Activated CD4-positive, alpha-beta T cell treated with anti-CD3 and anti-CD28 coated beads, Interleukin-2, amount 10 ng/mL, durations not matched to agents 24 days and 14 days (primary cell): ENCODE results near the gene MCF2L. TPM values are rescaled to one million over a fixed set of nuclear protein-coding genes. Genes with fewer than 3 reads are reported as not detected.

ENCODE experiments used
- DNase-seq: peaks from one replicate; pipeline ENCODE4 v3.0.0; 2022
- H3K27ac Mint-ChIP-seq: one replicate; pipeline ENCODE4 v1.8.0; 2022; ENCODE audit warnings: mild to moderate bottlenecking, mixed read lengths
- H3K27me3 Mint-ChIP-seq: one replicate; pipeline ENCODE4 v1.8.0; 2022; ENCODE audit warnings: mixed read lengths
- H3K36me3 Mint-ChIP-seq: one replicate; pipeline ENCODE4 v1.8.0; 2022; ENCODE audit warnings: low read depth, mild to moderate bottlenecking, mixed read lengths
- H3K4me1 Mint-ChIP-seq: one replicate; pipeline ENCODE4 v1.8.0; 2021; ENCODE audit warnings: mixed read lengths
- H3K4me3 Mint-ChIP-seq: one replicate; pipeline ENCODE4 v1.8.0; 2022; ENCODE audit warnings: mild to moderate bottlenecking, moderate library complexity, mixed read lengths
- H3K9me3 Mint-ChIP-seq: one replicate; pipeline ENCODE4 v1.8.0; 2021; ENCODE audit warnings: mixed read lengths
- intact Hi-C: fragments of 100-400 bp; cut with micrococcal nuclease; formaldehyde crosslinking; loops from one replicate; pipeline ENCODE4 v1.15.1; 2023
- total RNA-seq: library from RNA; stranded (reverse); gene quantifications from 2 replicates; pipeline ENCODE4 v1.2.3, GENCODE V29; 2022

Gene MCF2L
- total RNA-seq, 1 donor from 2014 or later = 0.09 TPM

DNA sequence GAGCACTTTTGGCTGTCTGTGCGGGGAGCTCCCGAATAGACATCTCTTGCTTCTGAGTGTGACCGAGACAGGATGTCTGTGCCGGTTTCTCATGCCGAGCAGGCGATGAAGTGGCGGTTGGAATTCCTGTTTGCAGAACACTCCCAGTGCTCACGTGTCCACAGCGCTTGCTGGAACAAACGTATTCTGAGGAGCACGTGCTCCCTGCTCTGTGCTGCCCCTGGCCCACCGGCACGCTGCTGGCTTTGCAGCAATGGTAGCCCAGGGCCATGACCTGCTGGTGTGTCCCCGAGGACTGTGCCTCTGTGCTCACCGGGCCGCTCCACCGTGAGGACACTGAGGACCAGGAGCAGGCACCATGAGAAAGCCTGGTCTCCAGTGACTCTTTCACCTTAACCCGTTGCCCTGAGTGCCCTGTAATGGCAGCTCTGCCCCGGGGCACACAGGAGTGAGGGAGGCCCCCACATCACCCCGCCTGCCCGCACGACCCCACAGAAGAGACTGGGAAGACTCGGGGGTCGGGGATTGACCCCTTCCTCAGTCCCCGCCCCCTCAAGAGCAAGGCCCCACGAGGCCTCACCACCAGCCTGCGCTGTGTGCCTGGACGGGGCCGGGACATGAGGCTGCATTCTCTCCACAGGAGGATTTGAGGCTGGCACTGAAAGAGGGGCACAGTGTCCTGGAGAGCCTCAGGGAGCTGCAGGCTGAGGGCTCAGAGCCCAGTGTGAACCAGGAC, 96.6 kb downstream of the MCF2L start:
- no peak overlapping the region for H3K27ac Mint-ChIP-seq
- H3K4me3 Mint-ChIP-seq = no peak overlapping the region
- H3K27me3 Mint-ChIP-seq = no peaks in the 10 kb centered on the region
- no peaks in the 10 kb centered on the region for H3K36me3 Mint-ChIP-seq
- intact Hi-C loops = no loop called here
- no peak for DNase-seq
- no peaks in the 10 kb centered on the region for H3K9me3 Mint-ChIP-seq
- H3K4me1 Mint-ChIP-seq = no peaks in the 10 kb centered on the region

DNA sequence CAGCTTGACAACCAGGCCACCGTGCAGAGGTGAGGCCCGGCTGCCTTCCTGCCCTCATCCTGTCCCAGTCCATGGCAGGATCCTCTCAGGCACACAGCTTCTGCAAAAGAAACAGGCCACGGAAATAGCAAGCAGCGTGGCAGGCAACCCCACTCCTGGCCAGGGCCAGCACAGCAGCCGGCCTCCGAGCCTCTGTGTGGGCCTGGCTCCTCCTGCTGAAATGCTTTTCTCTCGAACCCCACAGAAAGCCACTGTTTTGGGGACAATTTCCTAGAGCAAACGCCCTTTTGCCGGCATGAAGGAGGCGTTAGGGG, 97.1 kb downstream of the MCF2L start:
- no peak for DNase-seq
- H3K27me3 Mint-ChIP-seq = no peaks in the 10 kb centered on the region
- intact Hi-C loops = no loop called here
- H3K4me3 Mint-ChIP-seq = no peak overlapping the region
- H3K9me3 Mint-ChIP-seq = no peaks in the 10 kb centered on the region
- H3K36me3 Mint-ChIP-seq = no peaks in the 10 kb centered on the region
- H3K27ac Mint-ChIP-seq = no peak overlapping the region
- H3K4me1 Mint-ChIP-seq = no peaks in the 10 kb centered on the region

DNA sequence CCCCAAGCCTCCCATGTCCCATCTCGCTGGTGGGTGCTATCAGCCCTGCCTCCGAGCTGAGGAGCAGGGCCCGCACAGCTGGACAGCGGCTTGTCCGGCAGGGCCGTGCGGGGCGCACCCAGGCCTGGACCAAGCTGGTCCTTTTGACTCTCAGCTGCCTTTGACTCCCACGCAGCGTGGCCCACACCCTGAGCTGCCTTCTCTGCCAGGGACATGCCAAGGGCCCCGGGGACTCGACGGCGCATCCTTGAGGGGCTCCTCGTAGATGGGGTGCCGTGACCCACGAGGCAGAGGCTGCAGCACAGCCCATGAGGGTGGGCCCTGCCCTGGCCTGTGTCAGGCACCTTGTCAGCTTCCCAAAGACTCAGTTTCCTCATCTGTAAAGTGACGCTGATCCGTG, 97.7 kb downstream of the MCF2L start:
- H3K36me3 Mint-ChIP-seq = no peaks in the 10 kb centered on the region
- intact Hi-C loops = no loop called here

DNA sequence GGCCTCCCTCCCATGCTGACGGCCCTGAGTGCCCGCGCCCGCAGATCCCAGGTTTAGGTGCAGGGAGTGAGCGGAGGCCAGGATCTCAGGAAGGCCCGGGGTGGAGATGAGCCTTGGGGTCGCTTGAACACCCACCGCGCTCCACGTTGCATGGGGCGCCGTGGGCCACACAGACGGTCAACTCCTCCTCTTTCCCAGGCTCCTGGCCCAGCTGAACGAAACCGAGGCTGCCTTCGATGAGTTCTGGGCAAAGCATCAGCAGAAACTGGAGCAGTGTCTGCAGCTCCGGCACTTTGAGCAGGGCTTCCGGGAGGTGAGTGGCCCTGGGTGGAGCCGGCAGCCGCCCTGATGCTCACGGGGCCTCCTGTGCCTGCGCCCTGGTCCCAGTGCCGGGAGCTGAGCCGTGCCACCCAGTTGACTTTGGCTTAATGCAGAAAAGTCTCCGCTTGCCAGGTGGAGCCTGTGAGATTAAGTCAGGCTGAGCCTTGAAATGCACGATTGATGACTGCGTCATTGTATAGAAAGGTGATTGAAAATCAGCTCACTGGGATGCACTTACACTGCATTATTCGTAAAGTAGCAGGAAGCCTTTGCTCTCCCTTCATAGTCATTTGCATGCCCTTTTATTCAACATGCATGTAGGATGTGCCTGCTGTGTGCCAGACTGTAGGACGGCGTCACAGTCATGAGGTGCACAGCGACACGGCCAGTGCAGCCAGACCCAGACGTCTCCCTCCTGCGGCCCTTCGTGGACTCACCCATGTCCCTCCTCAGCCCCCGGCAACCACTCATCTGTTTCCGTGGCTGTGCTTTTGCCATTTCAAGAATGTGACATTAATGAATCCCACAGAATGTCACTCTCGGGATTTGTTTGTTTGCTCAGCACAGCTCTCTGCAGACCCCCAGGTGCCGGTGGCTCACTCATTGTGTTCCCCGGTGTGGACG, 101.1 kb downstream of the MCF2L start:
- no peaks in the 10 kb centered on the region for H3K27me3 Mint-ChIP-seq
- H3K4me3 Mint-ChIP-seq = no peak overlapping the region
- no peaks in the 10 kb centered on the region for H3K9me3 Mint-ChIP-seq
- H3K27ac Mint-ChIP-seq = no peak overlapping the region
- no peaks in the 10 kb centered on the region for H3K36me3 Mint-ChIP-seq
- intact Hi-C loops = no loop called here
- H3K4me1 Mint-ChIP-seq = no peaks in the 10 kb centered on the region
- DNase-seq = no peak

More for the DNA sequence above, 97.7 kb downstream of the MCF2L start:
- DNase-seq = no peak
- no peak overlapping the region for H3K27ac Mint-ChIP-seq
- no peaks in the 10 kb centered on the region for H3K4me1 Mint-ChIP-seq
- no peaks in the 10 kb centered on the region for H3K9me3 Mint-ChIP-seq
- no peak overlapping the region for H3K4me3 Mint-ChIP-seq
- no peaks in the 10 kb centered on the region for H3K27me3 Mint-ChIP-seq

DNA sequence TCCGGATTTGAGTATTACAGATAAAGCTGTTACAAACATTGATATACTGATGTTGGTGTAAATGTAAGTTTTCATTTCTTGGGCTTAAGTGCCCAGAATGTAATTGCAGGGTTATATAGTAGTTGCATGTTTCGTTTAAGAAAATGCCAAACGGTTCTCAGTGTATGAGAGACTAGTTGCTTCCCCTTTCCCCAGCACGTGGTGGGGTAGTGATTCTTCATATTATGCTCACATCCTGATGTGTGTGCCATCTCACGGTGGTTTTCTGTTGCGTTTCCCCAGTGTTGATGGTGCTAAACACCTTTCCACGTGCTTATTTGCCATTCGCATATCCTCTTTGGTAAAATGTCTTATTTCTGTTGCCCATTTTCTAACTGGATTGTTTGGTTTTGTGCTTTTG, 101.8 kb downstream of the MCF2L start:
- H3K27ac Mint-ChIP-seq = no peak overlapping the region
- no peaks in the 10 kb centered on the region for H3K4me1 Mint-ChIP-seq

DNA sequence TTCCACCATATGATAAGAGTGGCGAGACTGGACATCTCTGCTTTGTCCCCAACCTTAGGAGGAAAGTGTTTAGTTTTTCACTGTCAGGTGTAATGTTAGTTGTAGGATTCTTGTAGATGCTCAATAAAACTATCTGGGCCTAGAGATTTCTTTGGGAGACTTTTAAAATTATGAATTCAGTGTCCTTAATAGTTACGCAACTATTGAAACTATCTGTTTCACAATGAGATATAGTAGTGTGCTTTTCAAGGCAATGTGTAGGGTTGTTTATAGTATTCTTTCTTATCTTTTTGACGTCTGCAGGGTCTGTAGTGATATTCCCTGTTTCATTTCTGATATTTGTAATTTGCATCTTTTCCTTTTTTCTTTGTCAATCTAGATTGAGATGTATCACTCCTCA, 103.4 kb downstream of the MCF2L start:
- Mint-ChIP-seq H3K27me3 (no peaks in the 10 kb centered on the region), H3K4me1 (no peaks in the 10 kb centered on the region), H3K27ac (no peak overlapping the region), H3K36me3 (no peaks in the 10 kb centered on the region), H3K4me3 (no peak overlapping the region), H3K9me3 (no peaks in the 10 kb centered on the region)
- DNase-seq = no peak
- intact Hi-C loops = no loop called here

More for the DNA sequence above, 101.8 kb downstream of the MCF2L start:
- intact Hi-C loops = no loop called here
- DNase-seq = no peak
- H3K9me3 Mint-ChIP-seq = no peaks in the 10 kb centered on the region
- no peak overlapping the region for H3K4me3 Mint-ChIP-seq
- H3K27me3 Mint-ChIP-seq = no peaks in the 10 kb centered on the region
- no peaks in the 10 kb centered on the region for H3K36me3 Mint-ChIP-seq

DNA sequence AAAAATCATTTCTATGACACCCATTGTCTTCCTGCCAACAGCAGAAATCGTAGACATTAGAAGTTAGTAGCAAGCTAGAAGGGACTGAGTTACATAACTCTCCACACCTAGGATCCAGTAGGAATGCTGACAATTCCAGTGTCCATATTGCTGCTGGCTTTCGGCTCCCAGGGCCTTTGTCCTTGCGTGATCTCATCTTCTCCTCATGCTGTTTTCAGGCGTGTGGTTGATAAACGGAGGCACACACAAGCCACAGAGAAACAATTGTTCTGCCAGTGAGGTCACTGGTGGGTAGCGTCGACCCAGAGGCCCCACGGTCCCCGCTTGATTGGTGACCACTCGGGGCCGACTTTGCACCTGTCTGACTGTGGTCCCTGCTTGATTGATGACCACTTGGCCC, 104.9 kb downstream of the MCF2L start:
- no peaks in the 10 kb centered on the region for H3K4me1 Mint-ChIP-seq
- no peak overlapping the region for H3K27ac Mint-ChIP-seq
- intact Hi-C loops = no loop called here
- DNase-seq = no peak
- H3K27me3 Mint-ChIP-seq = no peaks in the 10 kb centered on the region
- no peak overlapping the region for H3K4me3 Mint-ChIP-seq
- no peaks in the 10 kb centered on the region for H3K36me3 Mint-ChIP-seq
- H3K9me3 Mint-ChIP-seq = no peaks in the 10 kb centered on the region

DNA sequence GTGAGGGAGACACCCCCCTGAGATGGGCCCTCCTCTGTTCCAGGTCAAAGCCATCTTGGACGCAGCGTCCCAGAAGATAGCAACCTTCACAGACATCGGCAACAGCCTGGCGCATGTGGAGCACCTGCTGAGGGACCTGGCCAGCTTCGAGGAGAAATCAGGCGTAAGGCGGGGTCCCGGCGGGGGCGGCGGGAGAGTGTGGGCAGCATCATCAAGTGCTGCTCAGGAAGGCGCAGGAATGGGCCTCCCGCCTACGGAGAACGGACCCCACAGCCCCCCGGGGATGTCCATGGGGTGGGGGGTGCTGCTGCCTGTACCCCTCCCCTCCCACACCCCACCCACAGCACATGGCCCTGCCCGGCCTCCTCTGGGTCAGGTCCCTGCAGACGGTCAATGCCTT, 105.4 kb downstream of the MCF2L start:
- no peaks in the 10 kb centered on the region for H3K27me3 Mint-ChIP-seq
- DNase-seq = no peak

DNA sequence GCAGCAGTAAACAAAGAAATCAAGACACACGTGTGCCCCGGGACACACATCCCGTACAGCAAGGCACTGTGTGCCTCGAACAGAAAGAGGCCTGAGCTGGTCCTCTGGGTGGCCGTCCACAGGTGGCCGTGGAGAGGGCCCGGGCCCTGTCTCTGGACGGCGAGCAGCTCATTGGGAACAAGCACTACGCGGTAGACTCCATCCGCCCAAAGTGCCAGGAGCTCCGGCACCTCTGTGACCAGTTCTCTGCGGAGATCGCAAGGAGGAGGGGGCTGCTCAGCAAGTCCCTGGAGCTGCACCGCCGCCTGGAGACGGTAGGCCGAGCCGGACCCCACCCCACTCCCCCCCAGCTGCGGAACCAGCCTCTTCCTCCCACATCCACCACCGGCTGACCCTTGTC, 105.9 kb downstream of the MCF2L start:
- Mint-ChIP-seq H3K27me3 (no peaks in the 10 kb centered on the region), H3K36me3 (no peaks in the 10 kb centered on the region), H3K27ac (no peak overlapping the region), H3K4me1 (no peaks in the 10 kb centered on the region), H3K9me3 (no peaks in the 10 kb centered on the region), H3K4me3 (no peak overlapping the region)
- no peak for DNase-seq
- intact Hi-C loops = no loop called here

More for the DNA sequence above, 105.4 kb downstream of the MCF2L start:
- no peaks in the 10 kb centered on the region for H3K4me1 Mint-ChIP-seq
- H3K27ac Mint-ChIP-seq = no peak overlapping the region
- H3K4me3 Mint-ChIP-seq = no peak overlapping the region
- intact Hi-C loops = no loop called here
- no peaks in the 10 kb centered on the region for H3K36me3 Mint-ChIP-seq
- no peaks in the 10 kb centered on the region for H3K9me3 Mint-ChIP-seq

DNA sequence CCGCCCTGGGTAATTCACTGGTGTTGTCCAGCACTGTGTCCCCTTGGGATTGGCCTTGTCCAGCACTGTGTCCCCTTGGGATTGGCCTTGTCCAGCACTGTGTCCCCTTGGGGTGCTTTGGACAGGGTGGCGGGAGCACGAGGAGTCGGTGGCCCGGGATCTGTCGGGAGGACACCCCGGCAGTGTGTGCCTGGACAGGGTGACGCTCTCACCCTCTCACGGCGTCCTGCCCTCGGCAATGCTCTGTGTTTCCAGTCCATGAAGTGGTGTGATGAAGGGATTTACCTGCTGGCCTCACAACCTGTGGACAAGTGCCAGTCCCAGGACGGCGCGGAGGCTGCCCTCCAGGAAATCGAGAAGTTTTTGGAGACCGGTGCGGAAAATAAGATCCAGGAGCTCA, 106.7 kb downstream of the MCF2L start:
- H3K4me1 Mint-ChIP-seq = no peaks in the 10 kb centered on the region

DNA sequence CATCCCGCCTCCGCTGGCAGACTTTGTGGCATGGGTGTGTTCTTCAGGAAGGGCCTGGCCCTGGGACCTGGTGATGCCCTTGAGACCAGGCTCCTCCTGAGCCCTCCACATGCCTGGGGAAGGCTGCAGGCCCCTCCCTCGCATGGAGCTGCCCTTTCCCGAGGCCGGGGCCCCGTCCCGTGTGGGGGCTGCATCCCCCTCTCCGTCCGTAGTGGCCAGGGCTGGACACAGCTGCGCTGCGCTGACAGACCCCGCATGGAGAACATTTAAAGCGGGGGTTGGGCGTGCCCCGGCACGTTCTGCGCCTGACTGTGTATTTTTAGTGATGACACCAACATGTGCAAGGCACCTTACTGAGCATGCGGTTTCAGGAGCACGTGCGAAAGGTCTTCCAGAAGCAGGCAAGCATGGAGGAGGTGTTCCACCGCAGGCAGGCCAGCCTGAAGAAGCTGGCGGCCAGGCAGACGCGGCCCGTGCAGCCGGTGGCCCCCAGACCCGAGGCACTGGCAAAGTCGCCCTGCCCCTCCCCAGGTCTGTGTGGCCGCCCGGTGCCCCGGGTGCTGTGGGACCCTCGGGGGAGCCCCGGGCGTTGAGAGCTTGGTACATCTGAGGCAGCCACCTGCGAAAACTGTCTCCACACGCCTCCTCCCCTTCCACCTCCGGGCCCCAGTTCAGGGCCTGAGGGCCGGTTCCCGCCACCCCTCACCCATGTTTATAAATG, 107.8 kb downstream of the MCF2L start:
- Mint-ChIP-seq H3K4me1 (no peaks in the 10 kb centered on the region), H3K36me3 (no peaks in the 10 kb centered on the region), H3K27me3 (no peaks in the 10 kb centered on the region), H3K27ac (no peak overlapping the region), H3K4me3 (no peak overlapping the region), H3K9me3 (no peaks in the 10 kb centered on the region)
- DNase-seq = no peak
- intact Hi-C loops = no loop called here

More for the DNA sequence above, 106.7 kb downstream of the MCF2L start:
- H3K36me3 Mint-ChIP-seq = no peaks in the 10 kb centered on the region
- no peak for DNase-seq
- intact Hi-C loops = no loop called here
- no peaks in the 10 kb centered on the region for H3K9me3 Mint-ChIP-seq
- no peaks in the 10 kb centered on the region for H3K27me3 Mint-ChIP-seq
- no peak overlapping the region for H3K27ac Mint-ChIP-seq
- no peak overlapping the region for H3K4me3 Mint-ChIP-seq

DNA sequence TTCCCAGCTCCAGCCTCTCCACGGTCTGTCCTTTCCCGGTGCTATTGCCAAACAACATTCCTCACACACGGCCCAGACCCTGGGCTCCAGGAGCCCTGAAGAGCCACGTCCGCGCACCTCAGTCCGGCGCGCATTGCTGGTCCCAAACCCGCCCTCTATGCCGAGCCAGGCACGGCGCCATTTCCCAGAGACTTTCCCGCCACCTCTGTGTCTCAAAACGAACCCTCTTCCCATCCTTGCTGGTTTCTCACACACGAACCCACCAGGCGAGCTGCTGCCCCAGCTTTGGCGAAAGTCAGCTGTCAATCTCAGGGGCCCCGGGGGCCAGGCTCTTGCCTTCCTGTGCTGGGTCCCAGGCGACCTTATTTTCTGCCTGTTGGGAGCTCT, 108.5 kb downstream of the MCF2L start:
- no peaks in the 10 kb centered on the region for H3K9me3 Mint-ChIP-seq
- no peaks in the 10 kb centered on the region for H3K36me3 Mint-ChIP-seq
- H3K4me1 Mint-ChIP-seq = no peaks in the 10 kb centered on the region
- no peaks in the 10 kb centered on the region for H3K27me3 Mint-ChIP-seq
- H3K4me3 Mint-ChIP-seq = no peak overlapping the region
- DNase-seq = no peak
- intact Hi-C loops = no loop called here
- H3K27ac Mint-ChIP-seq = no peak overlapping the region

DNA sequence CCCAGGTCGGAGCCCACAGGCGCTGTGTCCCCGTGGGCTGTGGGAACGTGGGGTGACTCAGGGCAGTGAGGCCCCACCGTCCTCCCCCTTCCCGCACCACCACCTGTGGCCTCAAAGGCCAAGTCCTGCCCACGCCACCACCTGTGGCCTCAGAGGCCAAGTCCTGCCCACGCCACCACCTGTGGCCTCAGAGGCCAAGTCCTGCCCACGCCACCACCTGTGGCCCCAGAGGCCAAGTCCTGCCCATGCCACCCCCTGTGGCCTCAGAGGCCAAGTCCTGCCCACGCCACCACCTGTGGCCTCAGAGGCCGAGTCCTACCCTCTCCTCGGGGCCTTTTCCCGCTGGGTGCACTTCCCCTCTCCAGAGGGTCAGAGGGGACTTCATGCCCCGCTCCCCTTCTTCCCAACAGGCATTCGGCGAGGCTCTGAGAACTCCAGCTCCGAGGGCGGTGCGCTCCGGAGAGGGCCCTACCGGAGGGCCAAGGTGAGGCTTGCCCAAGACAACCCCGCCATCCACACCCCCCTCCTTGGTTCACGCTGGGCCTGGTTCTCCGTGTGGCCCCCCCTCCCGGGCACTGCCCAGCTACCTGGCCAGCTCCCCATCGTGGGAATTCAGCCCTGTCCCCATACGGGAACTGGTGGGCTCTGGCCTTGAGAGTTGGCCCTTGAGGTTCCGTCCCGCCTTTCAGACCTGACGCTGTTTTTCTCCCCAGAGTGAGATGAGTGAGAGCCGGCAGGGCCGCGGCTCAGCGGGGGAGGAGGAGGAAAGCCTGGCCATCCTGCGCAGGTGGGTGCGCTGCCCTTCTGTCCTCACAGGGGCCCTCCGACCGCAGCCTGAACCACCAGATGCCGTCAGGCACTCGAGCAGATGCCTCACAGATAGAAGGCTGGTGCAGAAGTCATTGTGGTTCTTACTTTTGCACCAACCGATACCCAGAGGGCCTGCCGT, 109.2 kb downstream of the MCF2L start:
- no peaks in the 10 kb centered on the region for H3K36me3 Mint-ChIP-seq
- H3K4me3 Mint-ChIP-seq = no peak overlapping the region
- no peaks in the 10 kb centered on the region for H3K27me3 Mint-ChIP-seq
- intact Hi-C loops = no loop called here
- DNase-seq = no peak
- H3K4me1 Mint-ChIP-seq = no peaks in the 10 kb centered on the region
- no peaks in the 10 kb centered on the region for H3K9me3 Mint-ChIP-seq
- H3K27ac Mint-ChIP-seq = no peak overlapping the region
